GM18858 (cell line): Measurements from ENCODE around the gene UQCC2.

Source experiments
- ATAC-seq: cut with Tn5 transposase; IDR thresholded peaks from one replicate; pipeline ENCODE4 v1.9.1; 2021; ENCODE audit not compliant: unreplicated experiment

The UQCC2 gene

DNA sequence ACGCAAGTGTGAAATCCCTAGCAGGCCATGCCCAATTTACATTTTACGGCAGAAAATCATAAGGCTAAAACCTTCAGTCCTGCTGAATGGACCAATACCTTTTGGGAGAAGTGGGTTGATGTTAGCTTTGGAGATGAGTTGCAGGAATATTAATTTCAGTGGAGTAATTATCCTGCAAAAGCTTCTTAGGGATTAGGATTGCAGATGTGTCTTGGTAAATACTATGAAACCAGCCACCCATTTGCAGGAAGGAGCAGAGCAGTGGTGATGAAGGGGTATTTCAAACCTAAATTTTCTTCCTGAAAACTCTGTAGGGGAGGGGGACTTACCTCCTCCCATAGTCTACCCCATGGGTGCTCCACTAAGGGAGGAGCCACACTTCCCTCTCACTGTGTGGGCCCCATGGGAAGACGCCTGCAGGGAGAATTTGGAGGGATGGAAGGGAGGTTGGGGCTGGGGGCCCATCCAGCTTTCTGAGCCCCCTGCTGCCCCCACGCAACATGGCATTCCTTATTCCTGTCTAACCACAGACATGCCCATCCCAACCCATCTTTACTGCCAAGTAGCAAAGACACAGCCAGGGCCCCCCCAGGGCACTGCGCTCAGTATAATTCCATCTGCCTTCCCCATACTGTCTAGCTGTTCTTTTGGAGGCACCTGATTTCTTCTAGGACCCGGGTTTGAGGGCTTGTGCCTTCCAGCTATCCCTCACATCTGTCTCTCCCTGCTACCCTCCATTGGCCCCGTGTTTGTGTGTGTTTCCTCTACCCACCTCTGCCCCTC, 14.6 kb upstream of the UQCC2 start:
- ATAC-seq = no peak

DNA sequence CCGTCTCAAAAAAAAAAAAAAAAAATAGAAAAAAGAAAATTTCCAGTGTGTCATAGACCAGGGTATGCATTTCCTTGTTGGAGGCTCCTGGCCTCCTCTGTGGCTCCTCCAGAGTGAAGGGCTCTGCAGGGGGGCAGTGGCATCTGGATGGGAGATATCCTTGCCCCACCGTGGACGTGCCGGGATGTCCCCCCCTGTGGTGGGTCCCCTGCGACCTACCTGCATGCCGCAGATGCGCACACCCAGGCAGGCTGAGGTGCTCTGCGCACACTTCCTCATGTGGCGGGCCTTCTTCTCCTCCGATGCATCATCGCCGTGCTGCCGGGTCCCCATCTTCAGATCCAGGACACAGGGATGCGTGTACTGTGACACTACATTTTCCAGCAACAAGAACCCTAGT, 13.7 kb upstream of the UQCC2 start:
- no peak for ATAC-seq

DNA sequence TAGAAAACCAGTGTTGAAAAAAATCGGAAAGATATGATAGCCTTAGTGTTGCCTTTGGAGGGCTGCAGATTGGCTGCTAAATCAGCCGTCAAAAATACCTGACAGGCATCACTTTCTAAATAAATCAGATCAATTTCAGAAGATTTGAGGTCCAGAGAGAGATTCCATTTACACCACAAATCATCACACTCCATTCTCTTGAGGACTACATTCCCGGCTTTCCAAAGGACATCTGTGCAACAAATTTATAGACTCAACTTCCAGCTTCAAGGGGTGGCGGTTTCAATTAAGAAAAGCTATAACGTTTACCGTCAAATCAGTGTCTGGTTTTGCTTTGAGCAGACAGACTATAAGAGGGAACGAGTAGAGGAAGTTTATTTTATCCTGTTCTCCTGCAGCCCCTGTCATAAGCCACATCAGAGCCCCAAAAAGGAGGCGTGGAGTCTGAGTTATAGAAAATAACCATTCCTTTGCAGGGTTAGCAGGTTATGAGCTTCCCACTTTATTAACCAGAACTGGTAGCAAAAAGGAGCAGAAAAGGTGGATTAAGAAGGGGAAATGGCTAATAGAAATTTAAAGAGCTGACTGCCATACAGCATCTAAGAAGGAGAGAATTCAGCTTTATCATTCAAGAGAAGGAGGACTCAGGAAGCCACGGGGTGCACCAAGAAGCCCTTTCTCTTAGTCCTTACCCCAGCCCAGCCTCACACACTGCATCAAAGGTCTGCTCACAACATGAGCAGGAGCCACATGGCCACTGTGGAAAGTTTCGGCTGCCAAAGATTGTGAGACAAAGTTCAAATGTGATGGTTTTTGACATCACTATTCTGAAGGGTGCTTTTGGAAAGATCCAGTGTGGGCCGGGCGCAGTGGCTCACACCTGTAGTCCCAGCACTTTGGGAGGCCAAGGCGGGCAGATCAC, 12.9 kb upstream of the UQCC2 start:
- ATAC-seq = no peak

DNA sequence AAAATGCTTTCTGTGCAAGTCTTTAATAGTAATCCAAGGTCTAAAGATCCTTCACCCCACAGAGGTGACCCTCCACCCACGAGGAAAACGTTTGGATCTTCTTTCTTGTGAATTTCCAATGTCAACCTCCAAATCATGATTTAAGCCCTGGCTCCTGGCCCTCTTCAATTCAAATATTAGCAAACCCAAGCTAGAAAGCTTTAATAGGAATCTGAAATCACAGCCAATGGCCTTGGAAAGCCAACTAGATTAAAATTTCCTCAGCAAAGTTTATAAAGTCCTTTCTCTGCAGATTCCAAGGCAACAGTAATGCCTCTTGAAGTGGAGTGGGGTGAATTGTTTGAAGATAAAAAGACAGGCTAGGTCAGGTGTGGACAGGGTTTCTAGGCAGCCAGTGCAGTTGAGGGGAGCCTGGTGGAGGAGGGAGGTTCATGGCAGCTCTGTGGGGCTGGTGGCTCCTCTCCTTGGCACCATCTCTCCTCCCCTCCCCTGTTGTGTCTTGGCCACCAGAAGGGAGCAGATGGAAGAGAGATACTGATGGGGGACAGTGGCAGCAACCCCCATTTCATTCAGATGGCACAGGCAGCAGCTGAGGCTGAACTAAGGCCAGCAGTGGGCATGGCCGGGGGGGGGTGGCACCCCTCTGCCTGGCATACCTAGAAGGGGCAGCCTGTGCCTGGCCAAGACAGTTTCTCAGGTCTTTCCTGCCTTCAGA, 12.0 kb upstream of the UQCC2 start:
- ATAC-seq = no peak

DNA sequence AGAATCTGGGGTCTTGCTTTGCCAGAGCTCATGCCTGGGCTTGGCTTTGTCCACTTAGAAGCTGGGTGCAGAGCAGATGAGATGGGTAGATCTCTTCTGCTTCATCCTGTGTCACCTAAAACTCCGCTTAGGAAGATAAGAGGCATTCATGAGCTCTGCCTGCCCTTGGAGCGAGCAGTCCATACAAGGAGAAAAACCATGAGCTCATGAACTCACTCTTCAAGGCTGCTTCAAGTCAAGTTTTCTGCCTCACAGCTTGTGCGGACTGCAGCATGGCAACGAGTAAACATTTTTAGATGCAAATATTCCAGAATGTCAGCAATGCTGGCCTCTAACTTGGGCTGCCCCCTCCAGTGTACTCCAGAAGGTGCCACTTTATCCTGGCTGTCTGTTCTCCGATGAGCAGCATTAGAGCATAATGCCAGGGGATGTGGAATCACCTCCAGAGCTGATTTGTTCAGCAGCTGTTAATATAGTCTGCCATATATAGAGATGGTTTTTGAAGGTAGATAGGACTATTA, 10.7 kb upstream of the UQCC2 start:
- no peak for ATAC-seq

DNA sequence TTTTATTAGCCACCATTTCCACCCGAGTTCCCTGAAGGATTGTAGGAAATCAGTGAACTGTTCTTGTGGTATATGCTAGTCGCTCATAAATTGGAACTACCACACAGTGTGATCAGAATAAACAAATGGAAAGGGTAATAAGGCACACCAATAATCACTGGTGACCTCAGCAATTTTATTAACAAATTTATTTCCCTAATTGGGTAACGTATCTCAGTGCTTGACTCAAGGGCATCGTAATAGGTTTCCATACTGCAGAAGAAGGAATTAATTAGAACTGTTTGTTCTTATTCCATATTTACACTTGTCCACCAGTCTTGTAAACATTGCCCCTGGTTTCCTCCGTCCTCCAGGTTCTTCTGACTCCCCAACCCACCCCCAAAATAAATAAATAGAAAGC, 10.0 kb upstream of the UQCC2 start:
- ATAC-seq = no peak

DNA sequence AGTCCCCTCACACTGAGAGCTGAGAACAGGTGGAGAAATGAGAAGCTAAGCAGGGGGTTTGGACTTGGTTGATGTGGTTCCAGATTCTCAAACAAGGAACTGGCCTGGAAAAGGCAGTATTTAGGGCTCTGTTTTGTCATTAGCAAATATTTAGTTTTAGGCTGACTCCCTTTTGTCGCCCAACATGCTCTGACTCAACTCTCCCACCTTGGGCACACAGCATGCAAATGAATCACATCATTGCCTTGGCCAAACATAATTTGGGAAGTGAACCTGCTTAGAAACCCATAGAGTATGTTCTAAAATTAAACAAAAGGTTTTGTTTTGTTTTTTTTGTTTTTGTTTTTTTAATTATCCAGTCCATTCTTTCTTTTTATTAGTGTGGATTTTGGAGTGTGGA, 9.5 kb upstream of the UQCC2 start:
- no peak for ATAC-seq

DNA sequence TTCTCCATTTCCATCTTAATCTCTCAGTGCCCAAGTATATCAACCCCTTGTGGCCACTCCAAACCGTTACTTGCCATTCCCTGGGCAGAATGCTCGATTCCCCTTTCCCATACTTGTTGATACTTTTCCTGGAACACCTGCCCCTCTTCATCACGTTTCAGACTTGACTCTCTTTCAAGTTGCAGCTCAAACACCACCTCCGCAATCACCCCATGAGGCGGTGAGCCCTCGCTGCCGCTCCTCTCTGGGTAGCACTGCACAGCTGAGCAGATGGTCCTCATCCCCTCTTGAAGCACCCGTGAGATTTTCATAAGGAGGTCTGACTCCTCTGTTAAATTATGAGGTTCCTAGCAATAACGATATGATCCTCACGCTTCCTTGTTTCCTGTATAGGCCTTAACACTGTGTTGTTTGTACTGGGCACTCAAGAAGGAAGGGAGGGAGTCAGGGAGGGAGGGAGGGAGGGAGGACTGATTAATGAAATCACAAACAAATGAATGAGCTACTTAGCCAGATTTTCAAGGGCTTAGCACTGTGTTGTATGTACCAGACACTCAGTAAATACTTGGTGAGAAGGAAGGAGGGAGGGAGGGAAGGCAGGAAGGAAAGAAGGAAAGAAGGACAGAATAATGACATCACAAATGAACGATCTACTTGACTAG, 8.0 kb upstream of the UQCC2 start:
- ATAC-seq = no peak

DNA sequence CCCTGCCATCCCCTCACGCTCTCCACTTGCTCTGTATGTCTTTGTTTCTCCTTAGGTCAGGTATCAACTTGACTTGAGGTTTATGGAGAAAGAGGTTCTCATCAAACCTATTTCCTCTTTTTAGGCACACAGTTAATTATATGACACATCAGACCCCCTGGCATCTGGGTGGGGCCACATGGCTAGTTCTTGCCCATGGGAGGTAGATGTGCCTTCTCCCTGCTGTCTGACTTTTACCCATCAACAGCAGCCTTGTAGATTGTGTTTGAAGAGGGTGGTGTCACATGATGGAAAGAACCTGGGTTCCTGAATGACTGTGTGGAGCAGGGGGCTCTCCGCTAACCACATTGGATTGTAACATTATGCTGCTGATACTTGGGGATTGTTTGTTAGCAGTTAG, 7.2 kb upstream of the UQCC2 start:
- ATAC-seq = no peak

DNA sequence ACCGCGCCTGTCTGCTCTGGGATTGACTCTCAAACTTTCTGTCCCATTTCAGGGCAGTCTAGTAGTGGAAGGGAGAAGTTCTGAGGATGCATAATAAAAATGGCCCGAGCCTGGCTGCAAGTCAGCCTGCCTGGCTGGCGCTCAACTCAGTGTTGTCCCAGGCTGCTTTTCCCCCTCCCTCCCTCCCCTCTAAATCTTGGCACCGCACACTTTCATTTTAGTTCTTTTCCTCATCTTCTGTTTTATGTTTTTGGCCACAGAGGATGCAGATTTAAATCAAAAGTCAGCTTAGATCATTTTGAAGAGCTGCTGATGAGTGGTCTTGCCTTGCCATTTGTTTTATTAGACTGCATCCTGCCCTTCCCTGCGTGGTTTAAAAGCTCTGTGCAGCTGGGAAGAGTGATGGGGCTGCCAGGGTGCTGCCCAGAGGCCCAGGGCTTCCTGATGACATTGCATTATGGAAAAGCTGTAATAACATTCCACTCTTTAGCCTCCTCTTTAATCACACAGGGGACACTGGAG, 6.5 kb upstream of the UQCC2 start:
- no peak for ATAC-seq

DNA sequence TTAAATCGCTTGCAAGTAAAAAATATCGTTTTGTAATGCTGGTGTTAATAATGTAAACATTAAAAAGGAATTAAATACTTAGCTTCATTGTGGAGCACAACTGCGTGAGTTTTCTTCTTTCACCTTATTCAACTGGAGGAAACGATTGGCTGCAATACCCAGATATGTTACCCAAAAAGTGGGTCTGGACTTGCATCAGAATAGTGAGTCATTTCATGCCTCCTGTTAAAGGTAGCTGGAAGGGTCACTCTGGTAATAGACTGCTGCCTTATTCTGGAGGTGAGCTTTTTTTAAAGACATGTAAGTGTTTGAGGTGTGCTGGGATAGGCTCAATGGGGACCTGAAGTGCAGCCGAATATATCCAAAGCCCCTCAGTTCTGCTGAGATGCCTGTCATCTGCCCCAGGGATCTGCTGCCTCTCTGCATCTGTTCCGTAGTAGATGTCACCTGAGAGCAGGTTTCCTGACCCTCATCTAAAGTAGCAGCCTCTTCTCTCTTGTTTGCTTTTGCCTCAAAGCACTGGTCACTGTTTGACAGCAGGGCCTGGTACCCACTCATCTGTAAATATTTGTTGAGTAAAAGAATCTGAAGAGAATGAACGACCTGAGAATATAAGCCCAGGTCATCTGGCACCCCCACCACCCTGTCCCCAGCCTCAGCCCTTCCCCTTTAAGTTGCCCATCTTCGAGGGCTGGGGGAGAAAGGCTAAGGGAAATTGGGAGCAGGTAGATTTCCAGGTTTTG, 5.6 kb upstream of the UQCC2 start:
- ATAC-seq = no peak

DNA sequence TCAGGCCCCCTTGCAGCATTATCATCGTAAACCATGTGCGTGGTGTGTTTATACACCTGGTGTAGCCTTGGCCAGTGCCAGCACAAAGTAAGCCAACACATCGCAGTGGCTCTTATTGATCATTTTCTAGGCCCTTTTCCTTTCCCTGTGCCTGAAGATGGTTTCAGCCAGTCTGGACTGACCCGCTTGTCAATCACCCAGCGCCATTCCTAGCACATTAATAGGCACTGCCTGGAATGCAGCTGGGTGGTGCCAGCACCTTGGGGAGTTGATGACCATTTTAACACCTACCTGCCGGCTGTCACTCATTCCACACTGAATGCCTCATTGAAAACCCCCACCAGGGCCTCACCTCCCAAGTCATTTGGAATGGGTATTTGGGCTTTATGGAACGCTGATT, 4.9 kb upstream of the UQCC2 start:
- no peak for ATAC-seq

DNA sequence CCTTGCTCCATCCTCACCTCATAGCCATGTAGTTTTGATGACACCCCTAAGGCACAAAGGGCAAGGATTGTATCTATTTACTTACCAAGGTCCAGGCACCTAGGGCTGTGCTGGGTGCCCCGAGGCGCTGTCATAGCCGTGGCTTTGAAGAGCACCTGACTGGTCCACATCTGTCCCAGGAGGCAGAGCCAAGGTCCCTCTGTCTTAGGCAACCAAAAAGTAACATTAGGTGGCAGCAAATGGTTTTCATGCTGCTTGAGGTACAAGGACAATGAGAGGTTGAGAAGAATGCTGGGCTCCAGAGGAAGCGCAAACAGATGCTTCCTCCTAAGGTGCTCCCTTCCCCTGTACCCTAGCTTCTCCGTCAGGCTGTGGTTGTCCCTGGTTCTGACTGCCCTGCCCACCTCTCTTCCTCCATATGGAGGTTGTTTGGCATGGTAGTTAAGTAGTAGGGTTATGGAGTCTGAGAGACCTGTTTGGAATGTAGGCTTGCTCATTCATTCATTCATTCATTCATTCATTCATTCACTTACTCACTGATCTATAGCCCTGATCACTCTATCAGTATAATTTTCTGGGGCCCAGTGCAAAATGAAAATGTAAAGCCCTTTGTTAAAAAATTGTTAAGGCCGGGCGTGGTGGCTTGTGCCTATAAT, 3.0 kb upstream of the UQCC2 start:
- no peak for ATAC-seq

DNA sequence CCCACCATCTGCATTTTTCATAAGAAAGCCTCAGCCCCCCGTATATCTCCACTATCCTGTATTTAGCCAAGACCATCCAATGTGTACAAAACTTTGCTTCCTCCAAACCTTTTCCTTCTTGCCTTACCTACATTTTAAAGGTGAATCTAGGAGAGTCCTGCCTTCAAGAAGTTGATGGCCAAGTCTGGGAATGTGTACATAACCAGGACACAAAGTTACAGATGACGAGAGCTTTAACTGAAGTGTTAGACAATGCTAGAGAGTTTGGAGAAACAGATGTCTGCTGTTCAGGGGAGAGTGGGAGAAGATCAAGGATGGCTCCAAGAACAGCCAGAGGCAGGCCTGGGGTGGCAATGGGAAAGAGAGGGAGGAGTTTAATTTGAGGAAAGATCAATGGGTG, 2.3 kb upstream of the UQCC2 start:
- no peak for ATAC-seq

DNA sequence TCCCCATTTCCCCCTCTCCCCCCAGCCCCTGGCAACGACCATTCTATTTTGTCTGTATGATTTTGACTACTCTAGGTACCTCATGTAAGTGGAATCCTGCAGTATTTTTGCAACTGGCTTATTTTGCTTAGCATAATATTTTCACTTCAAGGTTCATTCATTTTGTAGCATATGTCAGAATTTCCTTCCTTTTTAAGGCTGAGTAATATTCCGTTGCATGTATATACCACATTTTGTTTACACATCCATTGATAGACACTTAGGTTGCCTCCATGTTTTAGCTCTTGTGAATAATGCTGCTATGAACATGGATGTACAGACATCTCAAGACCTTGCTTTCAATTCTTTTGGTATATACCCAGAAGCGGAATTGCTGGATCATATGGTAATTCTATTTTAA, 1.4 kb upstream of the UQCC2 start:
- no peak for ATAC-seq

DNA sequence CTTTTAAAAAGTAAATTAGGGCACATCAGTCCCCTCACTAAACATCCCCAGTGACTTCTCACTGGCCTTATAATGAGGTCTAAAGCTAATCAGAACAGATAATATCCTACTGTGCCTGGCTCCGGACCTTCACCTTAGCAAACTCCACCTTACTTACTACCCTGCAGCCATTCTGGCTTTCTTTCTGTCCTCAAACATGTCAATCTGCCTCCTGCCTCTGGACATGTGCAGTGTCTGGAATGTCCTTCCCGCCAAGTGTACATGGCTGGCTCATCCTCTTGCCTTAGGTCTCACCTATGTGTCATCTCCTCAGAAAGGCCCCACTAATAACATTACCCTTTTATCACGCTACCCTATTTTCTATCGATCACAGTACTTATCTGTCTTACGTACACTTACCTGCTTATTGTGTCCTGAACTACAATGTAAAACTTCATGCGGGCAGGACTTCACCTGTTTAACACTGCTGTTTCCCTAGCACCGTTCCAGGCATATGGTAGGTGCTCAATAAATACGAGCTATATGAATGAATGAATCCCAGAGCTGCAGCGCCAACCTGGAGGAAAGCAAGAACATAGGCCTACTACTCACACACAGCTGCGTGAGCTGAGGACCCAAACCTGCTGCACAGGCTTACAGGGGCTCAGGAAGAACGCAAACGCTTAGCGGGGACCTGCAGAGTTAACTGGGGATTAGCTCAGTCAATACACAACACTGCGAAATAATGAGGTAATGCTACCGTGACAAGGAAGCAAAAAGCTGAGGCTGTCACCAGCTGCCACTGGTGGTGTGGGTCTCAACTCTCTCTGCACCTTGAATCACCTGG, 991 bp downstream of the UQCC2 start:
- no peak for ATAC-seq

DNA sequence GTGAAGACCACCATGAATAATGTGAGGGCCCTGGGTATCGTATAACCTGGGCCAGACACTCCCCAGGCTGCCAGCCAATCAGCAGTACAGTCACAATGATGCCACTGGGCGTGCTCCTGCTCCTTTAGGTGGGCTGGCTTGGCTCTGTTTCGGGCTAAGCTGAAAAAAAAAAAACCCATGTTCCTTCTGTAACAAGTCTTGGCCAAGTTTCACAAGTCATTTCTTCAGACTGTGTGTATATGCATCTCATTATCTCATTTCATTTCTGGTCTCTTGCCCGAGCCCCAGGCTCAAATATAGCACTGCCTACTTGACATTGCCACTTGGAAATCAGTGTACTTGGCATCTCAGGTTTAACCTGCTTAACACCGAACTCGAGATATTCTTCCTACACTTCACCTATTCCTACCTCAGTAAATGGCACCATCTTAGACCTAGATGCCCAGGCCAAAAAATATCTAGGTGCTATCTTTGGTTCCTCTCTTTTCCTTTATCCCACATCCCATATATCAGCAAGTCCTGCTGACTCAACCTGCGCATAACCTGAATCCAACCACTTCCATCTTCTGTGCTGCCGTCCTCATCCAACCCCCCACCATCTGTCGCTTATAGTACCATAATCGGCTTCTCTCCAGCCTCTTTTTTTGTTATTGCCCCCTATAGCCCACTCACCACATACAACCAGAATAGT, 1.8 kb downstream of the UQCC2 start:
- no peak for ATAC-seq
